ENCODE measurements around the gene CRB3. TPM values are rescaled to one million over a fixed set of nuclear protein-coding genes. Genes with fewer than 3 reads are reported as not detected.

The CRB3 gene
- total and polyA plus RNA-seq, 9 of the 15 experiments (the other 6 are each of a cell fraction or from before 2014, with no cell fraction given) = 0.49 TPM; not detected in 8

DNA sequence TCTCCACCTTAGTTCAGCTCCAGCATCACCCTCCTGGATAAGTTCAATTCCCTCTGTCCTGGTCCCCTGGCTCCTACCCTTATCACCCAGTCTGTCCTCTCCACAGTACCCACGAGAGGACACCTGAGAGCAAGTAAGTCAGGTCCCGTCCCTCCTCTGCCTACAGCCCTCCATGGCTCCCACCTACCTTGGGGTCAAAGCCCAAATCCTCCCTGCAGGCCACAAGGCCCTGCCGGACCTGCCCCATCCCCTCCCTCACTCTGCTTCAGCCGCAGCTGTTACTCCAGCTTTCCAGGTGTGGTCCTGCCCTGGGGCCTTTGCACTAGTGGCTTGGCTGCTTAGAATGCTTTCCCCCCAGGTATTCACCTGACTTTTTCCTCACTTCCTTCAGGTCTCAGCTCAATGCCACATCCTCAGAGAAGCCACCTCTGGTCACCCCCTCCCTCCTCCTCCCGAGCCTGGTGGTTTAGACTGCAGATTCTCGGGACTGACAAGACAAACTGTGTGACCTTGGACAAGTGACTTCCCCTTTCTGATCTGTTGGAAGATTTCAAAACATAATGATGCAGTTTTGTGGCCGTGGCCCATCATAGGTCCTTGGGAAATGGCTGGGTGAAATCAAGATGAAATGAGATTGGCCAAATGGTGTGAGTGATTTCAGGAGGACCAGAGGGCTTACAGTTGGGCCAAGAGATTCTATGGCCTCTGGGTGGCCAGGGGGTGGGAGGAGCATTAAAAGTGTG, 34.4 kb downstream of the CRB3 start (continued):
- TF ChIP-seq ZNF561 (CRISPR knock-in tag; conservative IDR thresholded peaks at IDR 0.05) = no peak
- no peak for TF ChIP-seq ZNF785 (CRISPR knock-in tag; IDR thresholded peaks at IDR 0.05)
- TF ChIP-seq RBM25 (IDR thresholded peaks at IDR 0.05; ENCODE audit: low read depth, low read length, severe bottlenecking) = peak; percentile 41
- TF ChIP-seq LARP7 (IDR thresholded peaks at IDR 0.05) = no peak
- TF ChIP-seq POLR2B (IDR thresholded peaks at IDR 0.05; ENCODE audit: low read depth, partially characterized antibody) = no peak
- TF ChIP-seq, protein P1, sequence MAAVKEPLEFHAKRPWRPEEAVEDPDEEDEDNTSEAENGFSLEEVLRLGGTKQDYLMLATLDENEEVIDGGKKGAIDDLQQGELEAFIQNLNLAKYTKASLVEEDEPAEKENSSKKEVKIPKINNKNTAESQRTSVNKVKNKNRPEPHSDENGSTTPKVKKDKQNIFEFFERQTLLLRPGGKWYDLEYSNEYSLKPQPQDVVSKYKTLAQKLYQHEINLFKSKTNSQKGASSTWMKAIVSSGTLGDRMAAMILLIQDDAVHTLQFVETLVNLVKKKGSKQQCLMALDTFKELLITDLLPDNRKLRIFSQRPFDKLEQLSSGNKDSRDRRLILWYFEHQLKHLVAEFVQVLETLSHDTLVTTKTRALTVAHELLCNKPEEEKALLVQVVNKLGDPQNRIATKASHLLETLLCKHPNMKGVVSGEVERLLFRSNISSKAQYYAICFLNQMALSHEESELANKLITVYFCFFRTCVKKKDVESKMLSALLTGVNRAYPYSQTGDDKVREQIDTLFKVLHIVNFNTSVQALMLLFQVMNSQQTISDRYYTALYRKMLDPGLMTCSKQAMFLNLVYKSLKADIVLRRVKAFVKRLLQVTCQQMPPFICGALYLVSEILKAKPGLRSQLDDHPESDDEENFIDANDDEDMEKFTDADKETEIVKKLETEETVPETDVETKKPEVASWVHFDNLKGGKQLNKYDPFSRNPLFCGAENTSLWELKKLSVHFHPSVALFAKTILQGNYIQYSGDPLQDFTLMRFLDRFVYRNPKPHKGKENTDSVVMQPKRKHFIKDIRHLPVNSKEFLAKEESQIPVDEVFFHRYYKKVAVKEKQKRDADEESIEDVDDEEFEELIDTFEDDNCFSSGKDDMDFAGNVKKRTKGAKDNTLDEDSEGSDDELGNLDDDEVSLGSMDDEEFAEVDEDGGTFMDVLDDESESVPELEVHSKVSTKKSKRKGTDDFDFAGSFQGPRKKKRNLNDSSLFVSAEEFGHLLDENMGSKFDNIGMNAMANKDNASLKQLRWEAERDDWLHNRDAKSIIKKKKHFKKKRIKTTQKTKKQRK (IDR thresholded peaks at IDR 0.05; ENCODE audit: borderline replicate concordance, low read depth, low read length) = no peak
- TF ChIP-seq ZNF347 (CRISPR knock-in tag; IDR thresholded peaks at IDR 0.05; ENCODE audit: low read depth) = no peak
- TF ChIP-seq ZFP30 (CRISPR knock-in tag; IDR thresholded peaks at IDR 0.05; ENCODE audit: borderline replicate concordance) = no peak
- no peak for TF ChIP-seq COPS2 (conservative IDR thresholded peaks at IDR 0.05)
- TF ChIP-seq ZKSCAN1 (IDR thresholded peaks at IDR 0.05; ENCODE audit: low read depth, low read length) = no peak
- TF ChIP-seq XRCC4 (IDR thresholded peaks at IDR 0.05; ENCODE audit: extremely low read depth, insufficient read depth, insufficient read length) = no peak
- TF ChIP-seq JUND (IDR thresholded peaks at IDR 0.05; ENCODE audit: borderline replicate concordance, low read depth, low read length) = no peak
- TF ChIP-seq JUND (tag; IDR thresholded peaks at IDR 0.05; ENCODE audit: borderline replicate concordance, low read depth, low read length) = no peak
- no peak for TF ChIP-seq BCL6 (CRISPR knock-in tag; IDR thresholded peaks at IDR 0.05)
- TF ChIP-seq SMARCC2 (IDR thresholded peaks at IDR 0.05; ENCODE audit: low read depth) = no peak
- TF ChIP-seq CBX1 (IDR thresholded peaks at IDR 0.05; ENCODE audit: low read depth) = no peak
- peak in 1 of 2 experiments; percentile 56; a peak in 3 of 4 replicates for TF ChIP-seq KDM1A (IDR thresholded peaks at IDR 0.05)
- no peak for TF ChIP-seq L3MBTL2 (IDR thresholded peaks at IDR 0.05)
- TF ChIP-seq RCOR1 (IDR thresholded peaks at IDR 0.05; ENCODE audit: borderline replicate concordance in 1 of 2, low read depth in 2 of 2, low read length in 2 of 2) = 0 out of 4 replicates have a peak, but pooled peaks of 1 of the 2 experiments have one; percentile 18
- no peak for TF ChIP-seq EP300 (IDR thresholded peaks at IDR 0.05; ENCODE audit: low read length)
- TF ChIP-seq RBBP5 (IDR thresholded peaks at IDR 0.05; ENCODE audit: borderline replicate concordance, insufficient read depth, low read length, poor library complexity, severe bottlenecking) = no peak
- no peak for TF ChIP-seq NR2C2 (CRISPR knock-in tag; IDR thresholded peaks at IDR 0.05)
- TF ChIP-seq NR2C2 (tag; IDR thresholded peaks at IDR 0.05) = no peak

All from K562 (cell line).